Measurements from ENCODE around the gene CAMTA1.
"Not testable (repeated sequence)": the region's sequence is repeated elsewhere in the genome, so short reads cannot be mapped to it uniquely, and the experiment has no call there.

Gene CAMTA1

GRCh38 chr1:7589774-7590425 lies 804.6 kb downstream of the CAMTA1 start:
- no peak for DNase-seq (ENCODE audit: low read depth in 1 of 2, low spot score in 1 of 2)

DNA sequence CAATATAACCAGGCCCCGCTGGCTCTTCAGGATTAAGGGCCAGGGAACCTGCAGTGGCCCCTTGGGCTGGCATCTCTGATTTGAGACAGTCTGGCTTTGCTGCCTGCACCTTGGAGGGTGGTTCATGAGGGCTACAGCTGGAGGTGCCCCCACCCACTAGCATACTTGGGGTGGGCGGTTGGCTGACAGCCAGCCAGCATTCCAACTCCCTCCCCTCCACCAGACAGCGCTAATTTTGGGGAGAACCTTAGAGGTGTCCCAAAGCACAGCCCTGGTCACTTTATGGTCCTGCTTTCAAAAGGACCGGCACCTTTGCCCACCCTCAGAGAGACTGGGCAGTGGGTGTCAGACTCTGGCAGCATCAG lies 805.2 kb downstream of the CAMTA1 start:
- no peak for DNase-seq (ENCODE audit: low read depth in 1 of 2, low spot score in 1 of 2)

GRCh38 chr1:7591565-7591964 lies 806.3 kb downstream of the CAMTA1 start:
- no peak for DNase-seq (ENCODE audit: low read depth in 1 of 2, low spot score in 1 of 2)

- no peak for DNase-seq (ENCODE audit: low read depth in 1 of 2, low spot score in 1 of 2)
Measured at GRCh38 chr1:7592120-7592798, 807.0 kb downstream of the CAMTA1 start.

DNA sequence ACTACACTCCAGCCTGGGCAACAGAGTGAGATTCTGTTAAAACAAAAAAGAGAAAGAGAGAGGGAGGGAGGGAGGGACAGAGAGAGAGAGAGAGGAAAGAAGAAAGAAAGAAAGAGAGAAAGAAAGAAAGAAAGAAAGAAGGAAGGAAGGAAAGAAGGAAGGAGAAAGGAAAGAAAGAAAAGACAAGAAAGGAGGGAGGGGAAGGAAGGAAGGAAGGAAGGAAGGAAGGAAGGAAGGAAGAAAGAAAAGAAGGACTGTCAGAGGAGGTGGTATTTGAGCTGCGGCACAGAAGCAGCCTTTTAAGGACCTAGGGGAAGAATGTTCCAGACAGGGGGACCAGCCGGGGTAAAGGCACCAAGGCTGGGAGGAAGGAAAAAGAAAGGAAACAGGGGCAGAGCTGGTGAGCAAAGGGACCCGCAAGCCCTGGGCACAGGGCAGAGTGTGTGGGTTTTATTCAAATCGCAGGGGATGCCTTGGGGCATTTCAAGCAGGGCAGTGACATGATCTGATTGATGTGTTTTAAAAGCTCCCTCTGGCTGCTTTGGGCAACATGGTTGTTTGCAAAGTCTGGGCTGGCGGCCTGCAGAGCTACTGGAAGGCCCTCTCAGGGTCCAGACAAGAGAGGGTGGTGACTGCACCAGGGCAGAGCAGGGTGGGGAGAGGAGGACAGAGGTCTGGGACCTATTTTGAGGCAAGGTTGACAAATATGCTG lies 808.9 kb downstream of the CAMTA1 start:
- DNase-seq (ENCODE audit: low read depth in 1 of 2, low spot score in 1 of 2): no peak

GRCh38 chr1:7594714-7595295 lies 809.6 kb downstream of the CAMTA1 start:
- DNase-seq (ENCODE audit: low read depth in 1 of 2, low spot score in 1 of 2): no peak

- no peak for DNase-seq (ENCODE audit: low read depth in 1 of 2, low spot score in 1 of 2)
Measured at GRCh38 chr1:7595336-7595735, 810.1 kb downstream of the CAMTA1 start.

GRCh38 chr1:7596126-7596965 lies 811.1 kb downstream of the CAMTA1 start:
- DNase-seq (ENCODE audit: low read depth in 1 of 2, low spot score in 1 of 2): no peak

DNA sequence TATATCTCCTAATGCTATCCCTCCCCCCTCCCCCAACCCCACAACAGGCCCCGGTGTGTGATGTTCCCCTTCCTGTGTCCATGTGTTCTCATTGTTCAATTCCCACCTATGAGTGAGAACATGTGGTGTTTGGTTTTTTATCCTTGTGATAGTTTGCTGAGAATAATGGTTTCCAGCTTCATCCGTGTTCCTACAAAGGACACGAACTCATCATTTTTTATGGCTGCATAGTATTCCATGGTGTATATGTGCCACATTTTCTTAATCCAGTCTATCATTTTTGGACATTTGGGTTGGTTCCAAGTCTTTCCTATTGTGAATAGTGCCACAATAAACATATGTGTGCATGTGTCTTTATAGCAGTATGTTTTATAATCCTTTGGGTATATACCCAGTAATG lies 812.8 kb downstream of the CAMTA1 start:
- not testable (repeated sequence) for DNase-seq (ENCODE audit: low read depth in 1 of 2, low spot score in 1 of 2)

DNA sequence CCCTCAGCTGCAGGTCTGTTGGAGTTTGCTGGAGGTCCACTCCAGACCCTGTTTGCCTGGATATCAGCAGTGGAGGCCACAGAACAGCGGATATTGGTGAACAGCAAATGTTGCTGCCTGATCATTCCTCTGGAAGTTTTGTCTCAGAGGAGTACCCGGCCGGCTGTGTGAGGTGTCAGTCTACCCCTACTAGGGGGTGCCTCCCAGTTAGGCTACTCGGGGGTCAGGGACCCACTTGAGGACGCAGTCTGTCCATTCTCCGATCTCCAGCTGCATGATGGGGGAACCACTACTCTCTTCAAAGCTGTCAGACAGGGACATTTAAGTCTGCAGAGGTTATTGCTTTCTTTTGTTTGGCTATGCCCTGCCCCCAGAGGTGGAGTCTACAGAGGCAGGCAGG lies 819.7 kb downstream of the CAMTA1 start:
- DNase-seq (ENCODE audit: low read depth in 1 of 2, low spot score in 1 of 2): not testable (repeated sequence)

GRCh38 chr1:7606096-7606495 lies 820.8 kb downstream of the CAMTA1 start:
- no peak for DNase-seq (ENCODE audit: low read depth in 1 of 2, low spot score in 1 of 2)

DNA sequence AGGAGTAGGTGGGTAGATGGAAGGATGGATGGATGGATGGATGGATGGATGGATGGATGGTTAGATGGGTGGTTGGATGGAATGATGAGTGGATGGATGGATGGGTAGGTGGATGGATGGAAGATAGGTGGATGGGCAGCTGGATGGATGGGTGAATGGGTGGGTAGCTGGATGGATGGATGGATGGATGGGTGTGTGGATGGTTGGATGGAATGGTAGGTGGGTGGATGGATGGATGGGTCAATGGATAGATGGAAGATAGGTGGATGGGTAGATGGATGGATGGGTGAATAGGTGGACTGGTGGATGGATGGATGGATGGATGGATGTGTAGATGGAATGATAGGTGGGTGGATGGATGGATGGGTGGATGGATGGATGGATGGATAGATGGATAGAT lies 821.8 kb downstream of the CAMTA1 start:
- DNase-seq (ENCODE audit: low read depth in 1 of 2, low spot score in 1 of 2): no peak

DNA sequence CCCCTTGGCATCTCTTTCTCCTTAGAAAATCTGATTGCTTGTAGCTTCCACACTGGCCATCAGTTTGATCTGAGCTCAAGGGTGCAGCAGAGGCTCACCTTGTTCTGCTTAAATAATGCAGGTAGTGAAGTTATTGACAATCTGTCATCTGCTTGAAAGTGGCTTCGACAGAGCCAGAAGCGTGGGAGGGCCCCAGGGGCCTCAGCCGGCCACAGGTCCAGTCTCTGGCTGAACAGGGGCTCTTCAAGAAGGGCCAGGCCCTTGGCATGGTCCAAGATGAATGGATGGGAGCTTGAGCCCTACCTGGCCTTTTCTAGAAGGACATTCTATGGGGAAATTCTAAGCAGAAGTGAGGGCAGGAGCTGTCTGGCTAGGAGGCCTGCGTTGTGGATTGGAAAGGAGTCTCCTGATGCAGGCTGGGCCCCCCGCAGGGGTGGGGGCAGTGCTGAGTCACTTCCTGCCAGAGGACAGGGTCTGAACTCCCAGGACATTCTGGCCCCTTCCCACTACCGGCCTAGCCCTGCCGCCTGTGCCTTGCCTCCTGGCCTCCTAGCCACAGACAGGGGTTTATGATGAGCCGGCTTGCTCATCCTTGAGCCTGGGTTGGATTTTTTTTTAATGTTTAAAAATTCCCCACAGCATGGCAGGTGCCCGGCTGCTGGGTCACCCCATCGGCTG lies 823.5 kb downstream of the CAMTA1 start:
- DNase-seq (ENCODE audit: low read depth in 1 of 2, low spot score in 1 of 2): no peak

GRCh38 chr1:7609311-7609994 lies 824.2 kb downstream of the CAMTA1 start:
- no peak for DNase-seq (ENCODE audit: low read depth in 1 of 2, low spot score in 1 of 2)

DNA sequence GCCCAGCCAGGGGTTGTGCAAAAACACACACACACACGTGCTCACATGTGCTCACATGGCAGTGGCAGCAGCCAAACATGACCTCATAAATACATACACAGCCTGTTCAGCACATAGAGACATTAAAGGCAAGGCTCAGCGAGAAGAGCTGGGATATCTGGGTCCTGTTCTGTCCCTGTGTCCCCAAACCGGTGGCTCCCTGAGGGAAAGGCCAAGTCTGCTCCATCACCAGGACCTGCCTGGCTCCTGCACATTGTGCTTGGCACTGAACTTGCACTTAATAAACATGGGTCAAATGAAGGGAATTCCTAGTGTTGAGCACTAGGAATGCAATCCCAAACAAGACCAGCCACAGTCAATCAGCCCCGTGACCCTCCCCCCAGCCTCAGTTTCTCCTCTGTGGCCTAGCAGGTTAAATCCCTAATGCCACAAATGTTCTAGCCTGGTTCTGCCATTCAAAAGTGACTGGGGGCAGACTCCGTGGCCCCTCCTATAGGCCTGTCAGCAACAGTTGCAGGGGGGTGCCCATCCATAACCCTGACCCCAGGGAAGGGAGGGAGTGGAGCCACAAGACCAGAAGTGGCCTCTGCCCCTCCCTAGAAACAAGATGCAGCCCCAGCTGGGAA lies 825.0 kb downstream of the CAMTA1 start:
- no peak for DNase-seq (ENCODE audit: low read depth in 1 of 2, low spot score in 1 of 2)

GRCh38 chr1:7610936-7611335 lies 825.7 kb downstream of the CAMTA1 start:
- DNase-seq (ENCODE audit: low read depth in 1 of 2, low spot score in 1 of 2): no peak

GRCh38 chr1:7611421-7612010 lies 826.3 kb downstream of the CAMTA1 start:
- DNase-seq (ENCODE audit: low read depth in 1 of 2, low spot score in 1 of 2): no peak

GRCh38 chr1:7613106-7613850 lies 828.0 kb downstream of the CAMTA1 start:
- DNase-seq (ENCODE audit: low read depth in 1 of 2, low spot score in 1 of 2): no peak

- no peak for DNase-seq (ENCODE audit: low read depth in 1 of 2, low spot score in 1 of 2)
Measured at GRCh38 chr1:7613851-7614205, 828.6 kb downstream of the CAMTA1 start.

All from activated CD4-positive, alpha-beta T cell treated with anti-CD3 and anti-CD28 coated beads, Interleukin-2, amount 50 U/mL, for 24 hours (primary cell).